ENCODE data around the gene TBCD.

TBCD gene

GRCh38 chr17:82989881-82990280, 238.0 kb downstream of the TBCD start:
- in situ Hi-C loops (cut with MboI; ENCODE audit: low pct_unique_long_range_greater_than_20kb, low sequenced_read_pairs, unreplicated experiment) = no loop called here
- no peak for TF ChIP-seq CTCF (IDR thresholded peaks at IDR 0.05; ENCODE audit: extremely low read depth, insufficient read depth, missing control alignments)

GRCh38 chr17:82993005-82993404, 241.1 kb downstream of the TBCD start:
- in situ Hi-C loops (cut with MboI; ENCODE audit: low pct_unique_long_range_greater_than_20kb, low sequenced_read_pairs, unreplicated experiment) = no loop called here
- no peak for TF ChIP-seq CTCF (IDR thresholded peaks at IDR 0.05; ENCODE audit: extremely low read depth, insufficient read depth, missing control alignments)
- DNase-seq (ENCODE audit: low spot score) = no peak

More at GRCh38 chr17:82989881-82990280, 238.0 kb downstream of the TBCD start:
- no peak for DNase-seq (ENCODE audit: low spot score)

Measured in GM13977 (cell line).